CD4-positive, alpha-beta T cell treated with Interleukin-10 for 1 hour (primary cell): ENCODE data around the gene LRRN4.

ENCODE experiments used
- DNase-seq: peaks from one replicate; pipeline ENCODE4 v3.0.0-alpha.2; 2020

The LRRN4 gene

GRCh38 chr20:6053776-6054688 is at the start of gene LRRN4:
TSS of gene LRRN4 (minus strand) at chr20:6054060. CDS start at chr20:6052799, 1,261 bp downstream.
- no peak for DNase-seq

DNA sequence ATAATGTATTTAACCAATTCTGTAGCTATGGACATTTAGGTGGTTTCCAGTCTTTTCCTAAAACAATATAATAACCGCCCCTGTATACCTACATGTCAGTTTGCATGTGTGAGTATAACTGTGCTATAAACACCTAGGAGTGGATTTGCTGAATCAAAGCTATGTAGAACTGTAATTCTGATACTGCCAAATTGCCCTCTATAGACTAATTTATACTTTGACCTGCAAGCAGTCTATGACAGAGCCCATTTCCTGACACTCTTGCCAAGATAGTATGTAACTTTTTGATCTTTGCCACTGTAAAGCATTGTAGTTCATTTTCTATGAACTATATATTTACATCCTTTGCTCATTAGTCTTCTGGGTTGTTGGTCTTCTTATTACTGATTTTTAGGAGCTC is 49.4 kb upstream of the LRRN4 start:
- no peak for DNase-seq

- no peak for DNase-seq
Observed at GRCh38 chr20:6101346-6101745, 47.5 kb upstream of the LRRN4 start.

DNA sequence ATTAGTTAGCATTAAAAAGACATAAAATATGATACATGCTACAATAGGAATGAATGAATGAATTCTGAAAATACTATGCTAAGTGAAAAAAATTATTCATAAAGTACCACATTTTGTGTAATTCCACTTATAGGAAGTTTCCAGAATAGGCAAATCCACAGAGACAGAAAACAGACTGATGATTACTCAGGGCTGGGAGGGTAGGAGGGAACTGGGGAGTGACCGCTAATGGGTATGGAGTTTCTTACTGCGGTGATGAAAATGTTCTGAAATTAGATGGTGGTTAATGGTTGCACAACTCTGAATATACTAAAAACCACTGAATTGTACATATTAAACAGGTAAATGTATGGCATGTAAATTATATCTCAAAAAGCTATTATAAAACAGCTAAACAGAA is 46.4 kb upstream of the LRRN4 start:
- no peak for DNase-seq

GRCh38 chr20:6099819-6100218 is 46.0 kb upstream of the LRRN4 start:
- DNase-seq, result no peak

DNA sequence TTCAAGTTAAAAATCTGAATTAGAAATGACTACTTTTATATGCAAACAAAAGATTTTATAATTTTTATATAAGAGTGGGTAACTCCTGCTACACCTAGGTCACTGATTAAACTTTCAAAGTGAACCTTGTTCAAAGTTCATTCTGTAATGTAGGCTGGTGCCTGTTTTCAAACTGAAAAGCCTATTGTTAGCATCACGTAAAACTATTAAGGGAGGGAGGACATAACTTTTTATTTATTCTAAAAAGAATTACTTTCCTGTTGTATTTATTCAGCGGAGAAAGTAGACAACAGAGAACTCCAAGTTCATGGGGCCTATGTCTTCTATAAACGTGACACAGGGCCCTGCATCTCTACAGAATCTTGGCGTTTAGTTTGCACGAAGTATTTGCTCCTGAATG is 41.5 kb upstream of the LRRN4 start:
- DNase-seq, result no peak

DNA sequence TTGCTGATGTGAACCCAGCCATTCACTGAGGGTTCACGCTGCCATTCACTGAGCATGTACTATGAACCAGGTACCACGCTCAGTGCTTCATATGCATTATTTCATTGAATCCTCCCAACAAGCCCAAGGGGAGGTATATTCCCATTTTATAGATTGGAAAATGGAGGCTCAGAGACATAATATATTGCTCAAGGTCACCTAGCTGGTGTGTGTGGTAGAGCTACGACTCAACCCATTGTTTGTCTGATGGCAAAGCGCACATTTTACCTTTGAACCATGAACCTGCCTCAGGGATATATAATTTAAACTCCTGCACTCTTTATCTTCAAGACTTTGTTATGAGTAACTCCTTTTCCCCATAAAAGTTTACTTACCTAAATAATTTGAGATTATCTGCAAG is 40.7 kb upstream of the LRRN4 start:
- DNase-seq, result no peak

GRCh38 chr20:6094063-6094462 is 40.2 kb upstream of the LRRN4 start:
- no peak for DNase-seq

DNA sequence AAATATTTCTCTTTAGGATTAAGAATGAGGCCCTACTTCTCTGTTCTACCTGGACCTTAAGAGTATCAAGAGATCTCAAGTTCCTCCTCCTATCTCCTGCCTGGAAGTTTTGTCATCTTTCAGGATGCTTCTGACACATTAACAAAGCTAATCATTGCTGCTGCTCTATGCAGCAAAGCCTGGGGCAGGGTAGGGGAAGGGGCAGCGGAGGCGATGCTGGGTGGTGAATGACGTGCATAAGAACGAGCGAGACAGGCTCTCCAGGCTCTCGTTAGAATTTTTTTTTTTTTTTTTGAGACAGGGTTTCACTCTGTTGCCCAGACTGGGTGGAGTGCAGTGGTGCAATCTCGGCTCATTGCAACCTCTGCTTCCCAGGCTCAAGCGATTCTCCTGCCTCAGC is 37.8 kb upstream of the LRRN4 start:
- no peak for DNase-seq

GRCh38 chr20:6086868-6087267 is 33.0 kb upstream of the LRRN4 start:
- DNase-seq, result no peak

- no peak for DNase-seq
Observed at GRCh38 chr20:6083926-6084325, 30.1 kb upstream of the LRRN4 start.

DNA sequence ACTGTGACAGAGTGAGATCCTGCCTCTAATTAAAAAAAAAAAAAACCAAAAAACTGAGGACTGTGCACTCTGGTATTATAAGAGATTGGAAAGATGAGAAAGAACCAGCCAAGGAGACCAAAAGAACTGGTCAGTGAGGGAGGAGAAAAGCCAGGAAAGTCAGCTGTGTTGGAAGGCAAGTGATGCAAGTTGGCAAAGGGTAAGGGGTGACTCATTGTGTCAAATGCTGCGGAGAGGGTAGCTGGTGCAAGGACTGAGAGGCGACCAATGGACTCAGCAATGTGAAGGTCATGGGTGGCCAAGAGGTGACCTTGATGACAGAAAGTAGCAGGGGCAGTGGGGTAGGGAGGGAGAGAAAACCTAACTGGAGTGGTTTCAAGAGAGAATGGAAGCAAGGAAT is 27.4 kb upstream of the LRRN4 start:
- no peak for DNase-seq

DNA sequence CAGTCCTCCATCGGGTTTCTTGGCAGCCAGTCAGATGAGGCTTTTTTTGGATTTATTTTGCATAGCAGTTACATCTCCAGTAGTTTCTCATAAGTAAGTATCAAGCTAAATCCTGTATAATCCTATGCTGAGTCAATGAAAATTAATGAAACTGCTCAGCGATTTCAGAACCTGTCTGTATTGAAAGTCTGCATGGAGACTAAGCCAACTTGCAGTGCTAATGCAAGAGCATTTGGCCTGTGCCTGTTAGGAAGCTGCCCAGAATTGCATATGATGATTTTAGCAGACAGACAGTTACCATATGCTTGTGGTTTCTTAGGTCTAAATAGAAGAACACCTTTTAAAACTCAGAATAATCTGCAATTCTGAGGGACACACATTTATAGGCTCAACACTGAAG is 25.2 kb upstream of the LRRN4 start:
- no peak for DNase-seq

GRCh38 chr20:6075428-6076219 is 21.8 kb upstream of the LRRN4 start:
- no peak for DNase-seq

- DNase-seq, result no peak
Observed at GRCh38 chr20:6074784-6075183, 20.9 kb upstream of the LRRN4 start.

- peak; percentile 25 for DNase-seq
Observed at GRCh38 chr20:6074145-6074561, 20.3 kb upstream of the LRRN4 start.

- no peak for DNase-seq
Observed at GRCh38 chr20:6070829-6071695, 17.2 kb upstream of the LRRN4 start.

DNA sequence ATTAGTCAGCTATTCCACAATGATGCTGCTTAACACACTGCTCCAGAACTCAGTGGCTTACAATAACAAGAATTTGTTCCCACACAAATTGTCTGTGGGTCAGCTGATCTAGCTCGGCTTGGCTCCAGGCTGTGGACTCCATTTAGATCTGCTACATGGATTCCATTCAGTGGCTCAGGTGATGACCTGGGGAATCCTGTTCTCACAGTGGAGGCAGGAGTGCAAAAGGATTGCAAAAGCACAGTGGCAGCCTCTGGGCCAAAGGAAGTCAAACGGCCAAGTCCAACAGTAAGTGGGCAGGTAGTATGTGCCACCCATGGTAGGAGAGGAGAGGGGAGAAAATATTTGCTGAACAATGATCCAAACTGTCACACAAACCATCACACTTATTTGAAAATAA is 15.8 kb upstream of the LRRN4 start:
- DNase-seq, result no peak

DNA sequence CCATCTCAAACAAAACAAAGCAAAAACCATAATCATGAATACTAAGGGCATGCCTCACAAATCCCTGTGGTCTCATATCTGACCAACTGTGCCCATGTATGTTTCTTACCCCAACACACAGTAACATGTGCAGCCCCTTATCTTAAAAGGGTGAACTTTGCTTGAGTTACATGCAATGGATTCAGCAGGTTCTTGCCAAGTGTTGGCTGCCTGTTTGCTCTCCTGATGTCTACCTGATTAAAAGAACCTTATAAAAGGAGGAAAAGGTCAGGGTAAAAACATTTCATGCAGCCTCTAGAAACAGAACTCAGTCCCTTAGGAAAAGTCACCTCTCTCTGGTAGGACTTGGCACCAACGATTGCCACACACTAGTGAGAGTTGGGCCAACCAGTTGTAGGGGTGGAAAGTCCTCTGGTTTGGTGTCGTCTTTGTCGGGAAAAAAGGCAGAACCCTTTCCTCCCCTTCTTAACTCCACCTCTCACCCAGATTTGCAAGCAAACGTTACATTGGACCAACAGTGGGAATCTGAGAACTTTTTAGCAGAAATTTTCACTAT is 14.0 kb upstream of the LRRN4 start:
- no peak for DNase-seq

DNA sequence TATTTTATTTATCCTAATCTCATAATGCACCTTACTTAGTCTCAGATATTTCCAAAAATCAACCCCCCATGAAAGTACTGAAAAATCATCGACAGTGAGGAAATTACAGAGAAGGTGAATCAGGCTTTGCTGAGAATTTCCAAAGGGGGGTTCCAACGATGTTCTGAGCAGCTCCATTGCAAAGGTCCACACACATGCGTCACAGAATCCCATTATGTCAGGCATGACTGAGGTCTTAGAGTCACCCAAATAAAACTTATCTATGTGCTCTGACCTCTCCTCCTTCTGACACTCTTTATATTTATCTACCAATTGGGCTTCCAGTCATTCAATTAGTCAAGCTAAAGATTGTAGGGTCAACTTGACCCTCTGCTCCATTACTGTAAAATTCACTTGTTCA is 12.7 kb upstream of the LRRN4 start:
- DNase-seq, result no peak

GRCh38 chr20:6061544-6061943 is 7.7 kb upstream of the LRRN4 start:
- no peak for DNase-seq

- no peak for DNase-seq
Observed at GRCh38 chr20:6060213-6060612, 6.4 kb upstream of the LRRN4 start.
